ENCODE measurements around the gene PTPRD. TPM values are rescaled to one million over a fixed set of nuclear protein-coding genes. Genes with fewer than 3 reads are reported as not detected.

The PTPRD gene
- total and polyA plus RNA-seq, 2 donors (not counting 1 experiment from before 2014, with no cell fraction given): not detected

- no peak overlapping the region for H3K4me3 ChIP-seq (ENCODE audit: control extremely low read depth in 1 of 5, extremely low read depth in 1 of 5, insufficient read depth in 1 of 5, low read depth in 2 of 5, low read length in 4 of 5)
- no peak overlapping the region for H3K4me2 ChIP-seq (replicated peaks; ENCODE audit: low read depth, low read length, poor library complexity, severe bottlenecking)
- 100% methylated on average over 2 of the region's 4 CpGs for WGBS (ENCODE audit: insufficient coverage)
- DNase-seq (no peak), ATAC-seq (ENCODE audit: low read depth) (no peak)
- H3K27ac Mint-ChIP-seq: no peak overlapping the region
- no peak overlapping the region for H3K4me3 Mint-ChIP-seq
- no peaks in the 10 kb centered on the region for H3K9me3 Mint-ChIP-seq (ENCODE audit: insufficient read depth)
- H3K4me1 Mint-ChIP-seq: no peaks in the 10 kb centered on the region
- ChIA-PET CTCF (no interaction called here), POLR2A (no interaction called here)
- no peaks in the 10 kb centered on the region for H3K79me2 ChIP-seq (ENCODE audit: control insufficient read depth, insufficient read depth, low read length)
- no peaks in the 10 kb centered on the region for H3K9me3 ChIP-seq (ENCODE audit: control extremely low read depth in 1 of 3, control insufficient read depth in 2 of 3, insufficient read depth in 1 of 3, low read length in 2 of 3)
- H3K36me3 ChIP-seq (replicated peaks in 1 of 2; ENCODE audit: control extremely low read depth in 1 of 2, control insufficient read depth in 1 of 2, extremely low read depth in 1 of 2, insufficient read depth in 2 of 2, low read length in 1 of 2): no peaks in the 10 kb centered on the region
- intact Hi-C loops (cut with micrococcal nuclease): no loop called here
- H3K27me3 ChIP-seq (replicated peaks in 1 of 4; ENCODE audit: control extremely low read depth in 1 of 4, control insufficient read depth in 3 of 4, insufficient read depth in 4 of 4, low read length in 3 of 4): no peaks in the 10 kb centered on the region
- H2AFZ ChIP-seq (ENCODE audit: insufficient read depth, low read depth, low read length, poor library complexity, severe bottlenecking): no peak overlapping the region
- H3K27ac ChIP-seq (ENCODE audit: low read length in 2 of 2): no peak overlapping the region
- no peaks in the 10 kb centered on the region for H3K27me3 Mint-ChIP-seq
- H3K9ac ChIP-seq (ENCODE audit: low read length): no peak overlapping the region
- H3K4me1 ChIP-seq (ENCODE audit: control insufficient read depth in 2 of 2, insufficient read depth in 2 of 2, low read length in 2 of 2): no peaks in the 10 kb centered on the region
- no peaks in the 10 kb centered on the region for H4K20me1 ChIP-seq (ENCODE audit: control insufficient read depth, insufficient read depth, low read length, poor library complexity, severe bottlenecking)
- no peak for TF ChIP-seq CTCF (IDR thresholded peaks at IDR 0.05)
- no peak for TF ChIP-seq EZH2 (IDR thresholded peaks at IDR 0.05; ENCODE audit: borderline replicate concordance, insufficient read depth, low read depth, low read length, poor library complexity, severe bottlenecking)
Measured at GRCh38 chr9:8553444-8553843, 2059.4 kb downstream of the PTPRD start.

GRCh38 chr9:8552732-8553131 lies 2060.1 kb downstream of the PTPRD start:
- no peaks in the 10 kb centered on the region for H3K9me3 ChIP-seq (ENCODE audit: control extremely low read depth in 1 of 3, control insufficient read depth in 2 of 3, insufficient read depth in 1 of 3, low read length in 2 of 3)
- H3K4me1 ChIP-seq (ENCODE audit: control insufficient read depth in 2 of 2, insufficient read depth in 2 of 2, low read length in 2 of 2): no peaks in the 10 kb centered on the region
- DNase-seq (no peak), ATAC-seq (ENCODE audit: low read depth) (no peak)
- H3K27ac ChIP-seq (ENCODE audit: low read length in 2 of 2): no peak overlapping the region
- TF ChIP-seq CTCF (IDR thresholded peaks at IDR 0.05): no peak
- TF ChIP-seq EZH2 (IDR thresholded peaks at IDR 0.05; ENCODE audit: borderline replicate concordance, insufficient read depth, low read depth, low read length, poor library complexity, severe bottlenecking): no peak
- H3K36me3 ChIP-seq (replicated peaks in 1 of 2; ENCODE audit: control extremely low read depth in 1 of 2, control insufficient read depth in 1 of 2, extremely low read depth in 1 of 2, insufficient read depth in 2 of 2, low read length in 1 of 2): no peaks in the 10 kb centered on the region
- Mint-ChIP-seq H3K4me1 (no peaks in the 10 kb centered on the region), H3K9me3 (ENCODE audit: insufficient read depth) (no peaks in the 10 kb centered on the region), H3K27me3 (no peaks in the 10 kb centered on the region), H3K4me3 (no peak overlapping the region), H3K27ac (no peak overlapping the region)
- 100% methylated on average over 2 of the region's 3 CpGs for WGBS (ENCODE audit: insufficient coverage)
- H3K27me3 ChIP-seq (replicated peaks in 1 of 4; ENCODE audit: control extremely low read depth in 1 of 4, control insufficient read depth in 3 of 4, insufficient read depth in 4 of 4, low read length in 3 of 4): no peaks in the 10 kb centered on the region
- ChIA-PET POLR2A (no interaction called here), CTCF (no interaction called here)
- no peak overlapping the region for H3K4me2 ChIP-seq (replicated peaks; ENCODE audit: low read depth, low read length, poor library complexity, severe bottlenecking)
- H2AFZ ChIP-seq (ENCODE audit: insufficient read depth, low read depth, low read length, poor library complexity, severe bottlenecking): no peak overlapping the region
- H3K79me2 ChIP-seq (ENCODE audit: control insufficient read depth, insufficient read depth, low read length): no peaks in the 10 kb centered on the region
- H3K9ac ChIP-seq (ENCODE audit: low read length): no peak overlapping the region
- H3K4me3 ChIP-seq (ENCODE audit: control extremely low read depth in 1 of 5, extremely low read depth in 1 of 5, insufficient read depth in 1 of 5, low read depth in 2 of 5, low read length in 4 of 5): no peak overlapping the region
- no peaks in the 10 kb centered on the region for H4K20me1 ChIP-seq (ENCODE audit: control insufficient read depth, insufficient read depth, low read length, poor library complexity, severe bottlenecking)
- intact Hi-C loops (cut with micrococcal nuclease): no loop called here

Data from B cell (primary cell).